Parathyroid adenoma (tissue), 2 donors: ENCODE measurements around the gene OXCT1.

Experiments
- H2AFZ ChIP-seq: fragments of 300-600 bp; sonication (generic); one replicate; pipeline ENCODE4 v1.7.0; 2017; ENCODE audit warnings: antibody characterized with exemption, mild to moderate bottlenecking
- H3K27ac ChIP-seq: fragments of 300-600 bp; sonication (generic); one replicate; pipeline ENCODE4 v1.7.0; 2017
- H3K27me3 ChIP-seq: fragments of 300-600 bp; sonication (generic); one replicate; pipeline ENCODE4 v1.7.0; 2017; ENCODE audit warnings: low read length; ENCODE audit not compliant: control insufficient read depth, insufficient read depth
- H3K36me3 ChIP-seq: fragments of 300-600 bp; sonication (generic); one replicate; pipeline ENCODE4 v1.7.0; 2017; ENCODE audit warnings: low read length; ENCODE audit not compliant: control insufficient read depth, insufficient read depth
- H3K4me1 ChIP-seq: fragments of 300-600 bp; sonication (generic); one replicate; pipeline ENCODE4 v1.7.0; 2017; ENCODE audit warnings: control low read depth
- H3K4me2 ChIP-seq: fragments of 300-600 bp; sonication (generic); one replicate; pipeline ENCODE4 v1.7.0; 2017; ENCODE audit warnings: low read length
- H3K4me3 ChIP-seq: fragments of 300-600 bp; sonication (generic); one replicate; pipeline ENCODE4 v1.7.0; 2017; ENCODE audit warnings: low read depth, low read length
- H3K79me2 ChIP-seq: fragments of 300-600 bp; sonication (generic); one replicate; pipeline ENCODE4 v1.7.0; 2017; ENCODE audit warnings: control low read depth
- H3K9ac ChIP-seq: fragments of 300-600 bp; sonication (generic); one replicate; pipeline ENCODE4 v1.7.0; 2017; ENCODE audit warnings: mild to moderate bottlenecking
- H3K9me3 ChIP-seq: fragments of 300-600 bp; sonication (generic); one replicate; pipeline ENCODE4 v1.7.0; 2017; ENCODE audit warnings: low read length; ENCODE audit not compliant: control insufficient read depth
- TF ChIP-seq, protein P1 (sequence below): fragments of 300-600 bp; sonication (generic); IDR thresholded peaks from one replicate; pipeline ENCODE4 v1.7.0; 2017; ENCODE audit warnings: antibody characterized with exemption, mild to moderate bottlenecking
- donor health status: primary hyperparathyroidism.

The OXCT1 gene

DNA sequence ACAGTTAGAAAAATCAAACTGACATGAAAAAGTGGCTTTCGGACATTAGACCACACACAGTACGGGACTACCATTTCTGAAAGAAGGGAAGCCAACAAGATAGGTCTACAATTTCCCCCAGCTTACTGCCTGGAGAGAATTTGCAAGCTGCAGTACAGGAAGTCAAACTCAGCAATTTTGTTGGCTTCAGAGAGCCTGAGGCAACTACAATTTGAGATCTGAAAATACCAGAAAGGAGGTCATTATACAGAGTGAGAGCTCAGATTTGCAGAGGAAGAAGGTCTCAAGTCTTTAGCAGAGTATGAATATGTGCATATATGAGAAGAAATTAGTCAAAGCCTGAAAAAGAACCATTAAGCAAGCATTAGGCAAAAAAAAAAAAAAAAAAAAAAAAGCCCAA, 83.0 kb downstream of the OXCT1 start:
- Histone ChIP-seq H3K4me3 (no peak overlapping the region), H3K4me2 (no peak overlapping the region), H3K9me3 (no peaks in the 10 kb centered on the region), H2AFZ (no peak overlapping the region), H3K27ac (no peak overlapping the region), H3K9ac (no peak overlapping the region), H3K4me1 (no peaks in the 10 kb centered on the region), H3K36me3 (no peaks in the 10 kb centered on the region), H3K79me2 (no peaks in the 10 kb centered on the region), H3K27me3 (no peaks in the 10 kb centered on the region)
- TF ChIP-seq, protein P1, sequence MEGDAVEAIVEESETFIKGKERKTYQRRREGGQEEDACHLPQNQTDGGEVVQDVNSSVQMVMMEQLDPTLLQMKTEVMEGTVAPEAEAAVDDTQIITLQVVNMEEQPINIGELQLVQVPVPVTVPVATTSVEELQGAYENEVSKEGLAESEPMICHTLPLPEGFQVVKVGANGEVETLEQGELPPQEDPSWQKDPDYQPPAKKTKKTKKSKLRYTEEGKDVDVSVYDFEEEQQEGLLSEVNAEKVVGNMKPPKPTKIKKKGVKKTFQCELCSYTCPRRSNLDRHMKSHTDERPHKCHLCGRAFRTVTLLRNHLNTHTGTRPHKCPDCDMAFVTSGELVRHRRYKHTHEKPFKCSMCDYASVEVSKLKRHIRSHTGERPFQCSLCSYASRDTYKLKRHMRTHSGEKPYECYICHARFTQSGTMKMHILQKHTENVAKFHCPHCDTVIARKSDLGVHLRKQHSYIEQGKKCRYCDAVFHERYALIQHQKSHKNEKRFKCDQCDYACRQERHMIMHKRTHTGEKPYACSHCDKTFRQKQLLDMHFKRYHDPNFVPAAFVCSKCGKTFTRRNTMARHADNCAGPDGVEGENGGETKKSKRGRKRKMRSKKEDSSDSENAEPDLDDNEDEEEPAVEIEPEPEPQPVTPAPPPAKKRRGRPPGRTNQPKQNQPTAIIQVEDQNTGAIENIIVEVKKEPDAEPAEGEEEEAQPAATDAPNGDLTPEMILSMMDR: no peak

DNA sequence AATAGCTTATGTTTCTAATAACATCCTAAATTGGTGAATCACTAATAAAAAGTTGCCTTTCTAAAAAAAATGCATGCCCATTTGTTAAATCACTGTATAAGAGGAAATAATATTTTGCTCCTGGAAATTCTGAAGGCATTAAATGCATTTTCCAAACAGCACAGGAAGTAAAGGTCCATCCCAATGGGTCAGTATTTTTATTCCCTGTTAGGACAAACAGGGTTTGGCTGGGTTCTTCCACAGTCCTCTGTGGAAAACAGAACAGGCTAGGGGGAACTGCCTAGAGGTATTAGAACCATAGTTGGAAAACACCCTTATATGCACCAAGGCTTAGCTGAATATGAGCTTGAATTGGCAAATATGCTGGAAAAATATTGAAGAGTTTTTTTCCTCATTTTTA, 85.2 kb downstream of the OXCT1 start:
- H3K9ac ChIP-seq: no peak overlapping the region
- no peaks in the 10 kb centered on the region for H3K27me3 ChIP-seq
- H2AFZ ChIP-seq: no peak overlapping the region
- no peaks in the 10 kb centered on the region for H3K9me3 ChIP-seq
- H3K4me3 ChIP-seq: no peak overlapping the region
- H3K79me2 ChIP-seq: no peaks in the 10 kb centered on the region
- H3K4me2 ChIP-seq: no peak overlapping the region
- TF ChIP-seq, protein P1: no peak
- no peaks in the 10 kb centered on the region for H3K36me3 ChIP-seq
- H3K27ac ChIP-seq: no peak overlapping the region
- no peaks in the 10 kb centered on the region for H3K4me1 ChIP-seq

DNA sequence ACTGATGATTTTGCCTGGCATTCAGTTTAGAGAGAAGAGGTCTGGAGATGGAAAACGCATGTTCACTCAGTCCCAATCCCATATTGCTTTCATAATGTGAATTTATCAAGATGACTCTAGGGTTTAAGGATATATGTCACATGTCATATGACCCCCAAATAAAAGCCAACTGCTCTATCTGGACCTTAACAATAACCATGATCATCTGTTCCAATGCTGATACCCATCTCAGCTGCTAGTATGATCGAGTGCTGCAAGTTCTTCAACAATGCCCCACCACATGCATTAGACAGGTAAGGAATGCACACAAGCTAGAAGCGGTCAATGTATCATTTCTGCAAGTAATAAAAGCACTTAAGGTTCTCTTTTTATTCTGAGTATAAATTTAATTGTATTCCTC, 91.8 kb downstream of the OXCT1 start:
- no peak overlapping the region for H2AFZ ChIP-seq
- H3K27ac ChIP-seq: no peak overlapping the region
- TF ChIP-seq, protein P1: no peak
- no peaks in the 10 kb centered on the region for H3K79me2 ChIP-seq
- H3K4me2 ChIP-seq: no peak overlapping the region
- no peaks in the 10 kb centered on the region for H3K36me3 ChIP-seq
- H3K9ac ChIP-seq: no peak overlapping the region
- no peaks in the 10 kb centered on the region for H3K4me1 ChIP-seq
- H3K27me3 ChIP-seq: no peaks in the 10 kb centered on the region
- H3K4me3 ChIP-seq: no peak overlapping the region
- H3K9me3 ChIP-seq: no peaks in the 10 kb centered on the region

DNA sequence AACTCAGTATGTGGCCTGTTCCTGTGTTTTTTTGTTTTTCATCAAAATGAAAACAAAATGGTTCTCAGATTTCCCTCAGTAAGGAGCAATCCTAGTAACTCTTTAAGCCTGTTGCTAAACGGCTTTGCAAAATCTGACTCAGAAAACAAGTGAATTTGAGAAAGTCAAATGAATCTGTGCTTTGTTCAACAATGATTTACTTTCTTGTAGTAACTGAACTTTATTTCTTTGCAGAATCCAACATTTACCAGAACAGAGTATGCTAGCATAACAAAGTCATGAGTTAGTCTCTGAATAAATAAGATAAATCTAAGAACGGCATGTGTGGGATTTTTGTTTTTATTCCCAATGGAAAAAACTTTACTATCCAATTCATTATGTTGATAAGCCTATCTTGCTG, 93.8 kb downstream of the OXCT1 start:
- TF ChIP-seq, protein P1: no peak
- no peak overlapping the region for H3K4me2 ChIP-seq
- no peaks in the 10 kb centered on the region for H3K79me2 ChIP-seq
- H3K9me3 ChIP-seq: no peaks in the 10 kb centered on the region
- no peaks in the 10 kb centered on the region for H3K36me3 ChIP-seq
- no peak overlapping the region for H3K4me3 ChIP-seq
- H3K27ac ChIP-seq: no peak overlapping the region
- no peaks in the 10 kb centered on the region for H3K4me1 ChIP-seq
- H3K27me3 ChIP-seq: no peaks in the 10 kb centered on the region
- H3K9ac ChIP-seq: no peak overlapping the region
- H2AFZ ChIP-seq: no peak overlapping the region

DNA sequence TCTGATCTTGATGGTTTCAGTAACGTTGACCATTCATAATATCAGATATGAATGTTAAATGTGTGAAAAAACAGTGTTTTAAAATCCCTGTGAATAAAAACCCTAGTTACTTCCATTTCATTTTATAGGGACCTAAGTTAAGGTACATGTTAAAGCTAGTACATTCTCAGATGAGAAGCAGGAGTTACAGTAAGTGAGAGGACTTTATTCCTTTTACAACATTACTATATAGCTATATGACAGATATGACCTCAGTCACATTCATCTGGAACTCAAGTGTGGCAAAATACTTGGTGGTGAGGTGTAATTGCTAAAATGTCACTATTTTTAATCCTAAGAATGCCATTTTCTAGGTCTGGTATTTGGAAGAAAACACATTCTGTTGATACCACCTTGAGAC, 96.4 kb downstream of the OXCT1 start:
- H2AFZ ChIP-seq: no peak overlapping the region
- no peak overlapping the region for H3K27ac ChIP-seq
- H3K4me3 ChIP-seq: no peak overlapping the region
- no peaks in the 10 kb centered on the region for H3K79me2 ChIP-seq
- H3K4me1 ChIP-seq: no peaks in the 10 kb centered on the region
- TF ChIP-seq, protein P1: no peak
- no peaks in the 10 kb centered on the region for H3K9me3 ChIP-seq
- no peaks in the 10 kb centered on the region for H3K36me3 ChIP-seq
- H3K4me2 ChIP-seq: no peak overlapping the region
- H3K27me3 ChIP-seq: no peaks in the 10 kb centered on the region
- H3K9ac ChIP-seq: no peak overlapping the region
